C1 segment of cervical spinal cord (tissue), 14 donors: ENCODE data around the gene B3GNT3.
"Not testable (repeated sequence)": the region's sequence is repeated elsewhere in the genome, so short reads cannot be mapped to it uniquely, and the experiment has no call there.

Experiments
- DNase-seq, 14 donors: peaks; one replicate each; lab custom pipeline; 2025; lab: John Stamatoyannopoulos, UW

Gene B3GNT3

GRCh38 chr19:17796013-17796837 lies 1.3 kb downstream of the B3GNT3 start:
- DNase-seq, result no peak

GRCh38 chr19:17796838-17797423 lies 2.0 kb downstream of the B3GNT3 start:
- no peak for DNase-seq

- DNase-seq, result no peak
These were observed 2.7 kb downstream of the B3GNT3 start for GRCh38 chr19:17797424-17798201.

- not testable (repeated sequence) for DNase-seq
These were observed 3.7 kb downstream of the B3GNT3 start for GRCh38 chr19:17798599-17798998.

GRCh38 chr19:17802137-17802858 lies 7.4 kb downstream of the B3GNT3 start:
- DNase-seq, result no peak

GRCh38 chr19:17803264-17803896 lies 8.4 kb downstream of the B3GNT3 start:
- peak in 2 of 14 donors; percentile 4 to 6 for DNase-seq

- DNase-seq, result no peak
These were observed 10.5 kb downstream of the B3GNT3 start for GRCh38 chr19:17805427-17805826.

GRCh38 chr19:17806945-17807344 lies 12.0 kb downstream of the B3GNT3 start:
- DNase-seq, result no peak

GRCh38 chr19:17807731-17808316 lies 12.9 kb downstream of the B3GNT3 start:
- DNase-seq, result no peak

GRCh38 chr19:17811103-17811502 lies 16.2 kb downstream of the B3GNT3 start:
- DNase-seq, result no peak

- DNase-seq, result no peak
These were observed 16.7 kb downstream of the B3GNT3 start for GRCh38 chr19:17811681-17812080.

- no peak for DNase-seq
These were observed 17.2 kb downstream of the B3GNT3 start for GRCh38 chr19:17812099-17812498.

- DNase-seq, result no peak
These were observed 22.9 kb downstream of the B3GNT3 start for GRCh38 chr19:17817668-17818363.

GRCh38 chr19:17821190-17821589 lies 26.3 kb downstream of the B3GNT3 start, which contains the start of gene INSL3:
Gene INSL3 (minus strand): TSS chr19:17821519. CDS start chr19:17821506, 13 bp downstream.
- DNase-seq, result no peak

- DNase-seq, result no peak
These were observed 29.4 kb downstream of the B3GNT3 start for GRCh38 chr19:17824339-17824738.

- DNase-seq, result no peak
These were observed 31.6 kb downstream of the B3GNT3 start for GRCh38 chr19:17826508-17827056.

GRCh38 chr19:17829855-17830566 lies 35.1 kb downstream of the B3GNT3 start:
- DNase-seq, result peak in 2 of 14 donors; percentile 23 to 78

GRCh38 chr19:17830567-17831418 lies 35.9 kb downstream of the B3GNT3 start:
- peak in 4 of 14 donors; percentile 21 to 99 (median 48) for DNase-seq
